ENCODE results near the gene PARP2.
A peak's percentile ranks its signal among the peaks of the same experiment; 100 is the strongest.

Gene PARP2

DNA sequence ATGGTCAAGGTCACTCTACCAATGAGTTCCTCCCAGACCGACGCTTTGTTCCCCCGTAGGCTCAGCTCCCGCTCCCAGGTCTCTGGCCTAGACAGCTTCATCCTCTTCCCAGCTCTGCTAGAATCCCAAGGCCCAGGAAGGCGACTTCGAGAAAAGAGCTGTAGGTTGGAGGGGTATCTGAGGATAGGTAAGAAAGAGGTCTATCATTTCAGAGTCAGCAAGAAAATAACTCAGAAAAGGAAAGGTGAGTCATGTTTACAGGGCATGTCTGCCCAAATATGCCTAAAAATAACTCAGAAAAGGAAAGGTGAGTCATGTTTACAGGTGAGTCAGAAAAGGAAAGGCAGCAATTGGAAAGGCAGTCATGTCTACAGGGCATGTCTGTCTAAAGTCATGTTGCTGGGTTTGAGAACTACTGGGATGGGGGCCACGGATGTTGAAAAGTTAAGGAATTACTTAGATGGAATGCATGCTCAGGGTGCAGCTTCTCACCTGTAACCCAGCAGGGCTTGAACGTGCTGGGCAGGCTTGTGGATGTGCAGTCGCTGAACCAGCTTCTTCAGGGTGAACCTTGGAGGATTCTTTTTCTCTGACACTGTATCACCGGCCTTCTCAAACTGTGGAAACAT is 57.6 kb downstream of the PARP2 start:
- peak; percentile 88 for DNase-seq (ENCODE audit: low spot score)

DNA sequence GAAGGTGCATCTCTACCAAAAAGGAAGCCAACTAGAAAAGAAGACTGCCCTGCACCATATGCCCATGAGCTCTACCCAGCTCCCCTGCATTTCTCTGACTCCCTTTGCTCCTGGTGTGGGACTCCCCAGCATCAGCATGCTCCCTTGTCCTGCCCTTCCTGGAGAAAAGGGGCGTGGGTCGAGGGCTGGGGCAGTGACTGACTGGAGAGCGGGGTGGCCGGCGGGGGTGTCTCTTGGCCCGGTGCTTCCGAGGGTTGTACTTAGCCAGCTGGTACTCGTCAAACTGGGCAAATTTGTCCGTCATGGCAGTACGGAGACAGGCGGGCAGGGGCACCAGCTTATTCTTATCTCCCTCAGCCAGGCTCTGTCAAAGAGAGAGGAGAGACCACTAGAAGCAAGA is 60.1 kb downstream of the PARP2 start:
- no peak for DNase-seq (ENCODE audit: low spot score)
